ENCODE results near the gene SLC26A9.
"Not testable (repeated sequence)": the region's sequence is repeated elsewhere in the genome, so short reads cannot be mapped to it uniquely, and the experiment has no call there.

The SLC26A9 gene

GRCh38 chr1:205894119-205894518 is 49.1 kb downstream of the SLC26A9 start:
- not testable (repeated sequence) for H3K4ac ChIP-seq (ENCODE audit: low read depth in 1 of 2, low read length in 2 of 2); H3K4me1 ChIP-seq (ENCODE audit: control insufficient read depth, insufficient read depth, low read depth, low read length); H3K4me3 ChIP-seq (ENCODE audit: insufficient read depth in 1 of 2, low read depth in 1 of 2, low read length in 2 of 2); H2BK12ac ChIP-seq (ENCODE audit: low read length in 2 of 2); H3K9ac ChIP-seq (ENCODE audit: low read length); H3K27ac ChIP-seq (ENCODE audit: low read length, poor library complexity, severe bottlenecking); H2AFZ ChIP-seq (ENCODE audit: low read depth, low read length); H4K8ac ChIP-seq (ENCODE audit: low read length); H3K9me3 ChIP-seq (ENCODE audit: control insufficient read depth, low read length); H3K27me3 ChIP-seq (ENCODE audit: control insufficient read depth in 1 of 2, insufficient read depth in 1 of 2, low read length in 2 of 2); H2BK5ac ChIP-seq (ENCODE audit: low read depth, low read length, poor library complexity, severe bottlenecking); H2BK15ac ChIP-seq (ENCODE audit: low read depth, poor library complexity, severe bottlenecking); DNase-seq; H2BK120ac ChIP-seq (ENCODE audit: low read depth, low read length); H4K91ac ChIP-seq (ENCODE audit: low read length); H3K36me3 ChIP-seq (ENCODE audit: control insufficient read depth in 1 of 2, insufficient read depth in 2 of 2, low read depth in 1 of 2, low read length in 2 of 2); H3K18ac ChIP-seq (ENCODE audit: low read depth in 1 of 2, low read length in 2 of 2); H3K14ac ChIP-seq (ENCODE audit: low read length in 2 of 2); H3K23ac ChIP-seq (ENCODE audit: low read length in 2 of 2); H2AK5ac ChIP-seq (ENCODE audit: low read length, severe bottlenecking); H3K79me1 ChIP-seq (replicated peaks; ENCODE audit: low read length, poor library complexity, severe bottlenecking); H3K4me2 ChIP-seq (ENCODE audit: low read length, poor library complexity, severe bottlenecking)
- WGBS, result 100% methylated on average over 1 of the region's 3 CpGs

DNA sequence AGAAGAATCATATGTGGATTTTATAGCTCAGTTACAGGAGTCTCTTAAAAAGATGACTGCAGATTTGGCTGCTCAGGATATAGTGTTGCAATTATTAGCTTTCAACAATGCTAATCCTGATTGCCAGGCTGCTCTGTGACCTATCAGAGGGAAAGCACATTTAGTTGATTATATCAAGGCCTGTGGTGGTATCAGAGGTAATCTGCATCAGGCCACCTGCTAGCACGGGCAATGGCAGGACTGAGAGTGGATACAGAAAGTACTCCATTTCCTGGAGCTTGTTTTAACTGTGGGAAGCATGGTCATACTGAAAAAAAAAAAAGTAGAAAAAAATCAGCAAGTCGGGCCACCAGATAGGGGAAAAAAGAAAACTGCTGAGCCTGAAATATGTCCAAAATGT is 51.1 kb downstream of the SLC26A9 start:
- WGBS, result 85% methylated on average over 2 of the region's 2 CpGs
- H2AFZ ChIP-seq (ENCODE audit: low read depth, low read length); H3K14ac ChIP-seq (ENCODE audit: low read length in 2 of 2): not testable (repeated sequence)

GRCh38 chr1:205891481-205891880 is 51.8 kb downstream of the SLC26A9 start:
- not testable (repeated sequence) for H4K91ac ChIP-seq (ENCODE audit: low read length); H2BK5ac ChIP-seq (ENCODE audit: low read depth, low read length, poor library complexity, severe bottlenecking); H2BK12ac ChIP-seq (ENCODE audit: low read length in 2 of 2); H2BK120ac ChIP-seq (ENCODE audit: low read depth, low read length); H2BK15ac ChIP-seq (ENCODE audit: low read depth, poor library complexity, severe bottlenecking); H3K9me3 ChIP-seq (ENCODE audit: control insufficient read depth, low read length); H3K4ac ChIP-seq (ENCODE audit: low read depth in 1 of 2, low read length in 2 of 2); H3K36me3 ChIP-seq (ENCODE audit: control insufficient read depth in 1 of 2, insufficient read depth in 2 of 2, low read depth in 1 of 2, low read length in 2 of 2); H3K27me3 ChIP-seq (ENCODE audit: control insufficient read depth in 1 of 2, insufficient read depth in 1 of 2, low read length in 2 of 2); H2AK5ac ChIP-seq (ENCODE audit: low read length, severe bottlenecking); H3K4me2 ChIP-seq (ENCODE audit: low read length, poor library complexity, severe bottlenecking); H3K4me3 ChIP-seq (ENCODE audit: insufficient read depth in 1 of 2, low read depth in 1 of 2, low read length in 2 of 2); H2AFZ ChIP-seq (ENCODE audit: low read depth, low read length); H3K9ac ChIP-seq (ENCODE audit: low read length); H3K4me1 ChIP-seq (ENCODE audit: control insufficient read depth, insufficient read depth, low read depth, low read length); H3K23ac ChIP-seq (ENCODE audit: low read length in 2 of 2); H3K27ac ChIP-seq (ENCODE audit: low read length, poor library complexity, severe bottlenecking); H4K8ac ChIP-seq (ENCODE audit: low read length); H3K18ac ChIP-seq (ENCODE audit: low read depth in 1 of 2, low read length in 2 of 2); H3K79me1 ChIP-seq (replicated peaks; ENCODE audit: low read length, poor library complexity, severe bottlenecking); H3K14ac ChIP-seq (ENCODE audit: low read length in 2 of 2)
- peak; percentile 6 for DNase-seq
- WGBS, result 71% methylated on average over 1 of the region's 2 CpGs

More for the DNA sequence above, 51.1 kb downstream of the SLC26A9 start:
- H3K27me3 ChIP-seq (ENCODE audit: control insufficient read depth in 1 of 2, insufficient read depth in 1 of 2, low read length in 2 of 2); H3K4me2 ChIP-seq (ENCODE audit: low read length, poor library complexity, severe bottlenecking); H3K18ac ChIP-seq (ENCODE audit: low read depth in 1 of 2, low read length in 2 of 2); H3K79me1 ChIP-seq (replicated peaks; ENCODE audit: low read length, poor library complexity, severe bottlenecking); H4K8ac ChIP-seq (ENCODE audit: low read length); H2BK15ac ChIP-seq (ENCODE audit: low read depth, poor library complexity, severe bottlenecking); H3K4me1 ChIP-seq (ENCODE audit: control insufficient read depth, insufficient read depth, low read depth, low read length); H2BK120ac ChIP-seq (ENCODE audit: low read depth, low read length); H3K23ac ChIP-seq (ENCODE audit: low read length in 2 of 2); H3K9me3 ChIP-seq (ENCODE audit: control insufficient read depth, low read length); DNase-seq; H4K91ac ChIP-seq (ENCODE audit: low read length); H2AK5ac ChIP-seq (ENCODE audit: low read length, severe bottlenecking); H3K4me3 ChIP-seq (ENCODE audit: insufficient read depth in 1 of 2, low read depth in 1 of 2, low read length in 2 of 2); H3K9ac ChIP-seq (ENCODE audit: low read length); H2BK12ac ChIP-seq (ENCODE audit: low read length in 2 of 2); H2BK5ac ChIP-seq (ENCODE audit: low read depth, low read length, poor library complexity, severe bottlenecking); H3K27ac ChIP-seq (ENCODE audit: low read length, poor library complexity, severe bottlenecking); H3K36me3 ChIP-seq (ENCODE audit: control insufficient read depth in 1 of 2, insufficient read depth in 2 of 2, low read depth in 1 of 2, low read length in 2 of 2); H3K4ac ChIP-seq (ENCODE audit: low read depth in 1 of 2, low read length in 2 of 2): not testable (repeated sequence)

- H2BK120ac ChIP-seq (ENCODE audit: low read depth, low read length); H2AK5ac ChIP-seq (ENCODE audit: low read length, severe bottlenecking); H3K23ac ChIP-seq (ENCODE audit: low read length in 2 of 2); H3K4me3 ChIP-seq (ENCODE audit: insufficient read depth in 1 of 2, low read depth in 1 of 2, low read length in 2 of 2); H2BK15ac ChIP-seq (ENCODE audit: low read depth, poor library complexity, severe bottlenecking); H3K9me3 ChIP-seq (ENCODE audit: control insufficient read depth, low read length); H2BK12ac ChIP-seq (ENCODE audit: low read length in 2 of 2); H3K4ac ChIP-seq (ENCODE audit: low read depth in 1 of 2, low read length in 2 of 2); H4K8ac ChIP-seq (ENCODE audit: low read length); H3K36me3 ChIP-seq (ENCODE audit: control insufficient read depth in 1 of 2, insufficient read depth in 2 of 2, low read depth in 1 of 2, low read length in 2 of 2); H3K79me1 ChIP-seq (replicated peaks; ENCODE audit: low read length, poor library complexity, severe bottlenecking); H3K4me2 ChIP-seq (ENCODE audit: low read length, poor library complexity, severe bottlenecking); H3K9ac ChIP-seq (ENCODE audit: low read length); H3K27me3 ChIP-seq (ENCODE audit: control insufficient read depth in 1 of 2, insufficient read depth in 1 of 2, low read length in 2 of 2); H3K14ac ChIP-seq (ENCODE audit: low read length in 2 of 2); DNase-seq; H4K91ac ChIP-seq (ENCODE audit: low read length); H2AFZ ChIP-seq (ENCODE audit: low read depth, low read length); H3K18ac ChIP-seq (ENCODE audit: low read depth in 1 of 2, low read length in 2 of 2); H3K4me1 ChIP-seq (ENCODE audit: control insufficient read depth, insufficient read depth, low read depth, low read length); H2BK5ac ChIP-seq (ENCODE audit: low read depth, low read length, poor library complexity, severe bottlenecking); H3K27ac ChIP-seq (ENCODE audit: low read length, poor library complexity, severe bottlenecking): not testable (repeated sequence)
- 66% methylated on average over 2 of the region's 3 CpGs for WGBS
Observed at GRCh38 chr1:205890631-205891030, 52.6 kb downstream of the SLC26A9 start.
